ENCODE results near the gene INIP. TPM values are rescaled to one million over a fixed set of nuclear protein-coding genes. Genes with fewer than 3 reads are reported as not detected.
"Not testable (repeated sequence)": the region's sequence is repeated elsewhere in the genome, so short reads cannot be mapped to it uniquely, and the experiment has no call there.

Gene INIP
- polyA plus RNA-seq, 1 donor: 35.7 TPM

DNA sequence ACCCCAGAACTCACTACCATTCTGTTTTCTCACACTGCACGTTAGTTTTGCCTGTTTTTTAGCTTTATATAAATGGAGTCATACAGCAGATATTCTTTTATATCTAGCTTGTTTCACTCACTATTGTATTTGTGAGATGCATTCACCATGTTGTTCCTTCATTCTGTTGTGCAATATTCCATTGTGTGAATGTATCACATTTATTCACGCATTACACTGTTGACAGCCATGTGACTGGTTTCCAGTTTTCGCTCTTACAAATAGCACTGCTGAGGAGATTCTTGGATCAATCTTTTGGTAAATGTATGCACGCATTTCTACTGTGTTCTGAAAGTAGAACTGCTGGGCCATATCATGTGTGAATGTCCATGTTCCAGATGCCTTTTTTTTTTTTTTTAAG lies 26.3 kb upstream of the INIP start:
- DNase-seq: no peak

DNA sequence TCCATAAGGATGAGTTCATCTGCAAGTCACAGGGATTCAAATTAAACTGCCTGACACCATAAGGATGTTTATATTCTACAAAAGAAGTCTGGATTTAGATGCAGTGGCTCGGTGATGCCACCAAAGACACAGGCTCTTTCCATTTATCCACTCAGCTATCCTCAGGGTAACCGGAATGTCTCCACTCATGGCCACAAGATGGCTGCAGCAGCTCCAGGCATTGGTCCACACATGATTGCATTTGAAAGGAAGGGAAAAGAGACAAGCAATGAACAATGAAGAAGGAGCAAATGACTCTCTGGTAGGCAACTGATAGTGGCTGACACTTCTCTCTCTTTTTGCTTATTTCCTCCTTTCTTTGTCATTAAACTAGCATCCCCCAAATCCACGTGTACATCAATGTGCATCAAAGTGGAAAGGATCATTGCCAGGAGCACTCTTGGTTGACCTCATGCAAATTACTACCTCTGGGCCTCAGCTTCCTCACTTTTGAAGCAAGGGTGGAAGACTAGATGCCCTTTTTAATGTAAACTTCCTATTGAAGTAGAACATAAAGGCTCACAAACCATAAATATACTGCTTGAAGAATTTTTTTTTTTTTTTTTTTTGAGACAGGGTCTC lies 25.4 kb upstream of the INIP start:
- no peak for DNase-seq

DNA sequence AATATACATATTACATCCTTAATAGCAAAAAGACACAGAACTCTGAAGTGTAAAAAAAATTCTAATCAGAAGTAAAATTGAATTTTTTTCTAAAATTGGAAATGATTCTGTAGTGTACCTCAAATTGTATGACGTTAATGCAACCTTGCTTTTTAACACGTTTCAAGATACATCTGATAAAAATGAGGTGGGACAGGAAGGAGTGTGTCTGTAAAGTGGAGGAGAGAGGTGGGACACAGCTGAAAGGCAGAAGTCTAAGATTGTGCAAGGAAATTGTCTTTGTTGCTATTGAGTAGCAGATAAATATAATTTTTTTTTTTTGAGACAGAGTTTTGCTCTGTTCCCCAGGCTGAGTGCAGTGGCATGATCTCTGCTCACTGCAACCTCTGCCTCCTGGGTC lies 17.0 kb upstream of the INIP start:
- DNase-seq: no peak

GRCh38 chr9:112731971-112732370 lies 14.1 kb upstream of the INIP start:
- DNase-seq: no peak

- DNase-seq: no peak
Measured at GRCh38 chr9:112728401-112728800, 10.5 kb upstream of the INIP start.

DNA sequence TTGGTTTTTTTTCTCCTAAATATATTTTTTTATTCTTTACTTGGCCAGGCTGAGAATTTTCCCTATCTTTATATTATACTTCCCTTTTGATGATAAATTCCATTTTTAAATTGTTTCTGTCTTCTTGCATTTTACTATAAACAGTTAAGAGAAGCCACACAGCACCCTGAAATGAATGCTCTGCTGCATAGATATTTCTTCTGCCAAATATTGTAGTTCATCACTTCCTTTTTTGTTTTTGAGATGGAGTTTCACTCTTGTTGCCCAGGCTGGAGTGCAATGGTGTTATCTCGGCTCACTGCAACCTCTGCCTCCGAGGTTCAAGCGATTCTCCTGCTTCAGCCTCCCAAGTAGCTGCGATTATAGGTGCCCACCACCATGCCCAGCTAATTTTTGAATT lies 8.5 kb upstream of the INIP start:
- DNase-seq: no peak

DNA sequence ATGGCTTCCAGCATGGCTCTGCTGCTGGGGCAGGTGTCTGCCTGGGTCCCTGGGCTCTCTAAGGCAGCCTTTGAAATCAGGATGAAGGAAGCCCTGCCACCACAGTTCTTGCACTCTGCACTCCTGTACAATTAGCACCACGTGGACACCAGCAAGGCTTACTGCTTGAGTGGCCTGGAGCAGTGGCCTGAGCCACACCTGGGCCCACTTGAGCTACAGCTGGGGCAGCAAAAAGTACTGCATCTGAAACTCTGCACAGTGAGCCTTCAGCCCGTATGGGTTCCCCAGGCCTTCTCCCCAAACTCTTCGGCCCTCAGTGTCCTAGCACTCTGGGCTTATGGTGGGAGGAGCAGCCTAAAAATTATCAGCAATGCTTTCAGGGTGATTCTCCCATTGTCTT lies 8.0 kb upstream of the INIP start:
- no peak for DNase-seq

- not testable (repeated sequence) for DNase-seq
Measured at GRCh38 chr9:112722749-112723148, 4.8 kb upstream of the INIP start.

DNA sequence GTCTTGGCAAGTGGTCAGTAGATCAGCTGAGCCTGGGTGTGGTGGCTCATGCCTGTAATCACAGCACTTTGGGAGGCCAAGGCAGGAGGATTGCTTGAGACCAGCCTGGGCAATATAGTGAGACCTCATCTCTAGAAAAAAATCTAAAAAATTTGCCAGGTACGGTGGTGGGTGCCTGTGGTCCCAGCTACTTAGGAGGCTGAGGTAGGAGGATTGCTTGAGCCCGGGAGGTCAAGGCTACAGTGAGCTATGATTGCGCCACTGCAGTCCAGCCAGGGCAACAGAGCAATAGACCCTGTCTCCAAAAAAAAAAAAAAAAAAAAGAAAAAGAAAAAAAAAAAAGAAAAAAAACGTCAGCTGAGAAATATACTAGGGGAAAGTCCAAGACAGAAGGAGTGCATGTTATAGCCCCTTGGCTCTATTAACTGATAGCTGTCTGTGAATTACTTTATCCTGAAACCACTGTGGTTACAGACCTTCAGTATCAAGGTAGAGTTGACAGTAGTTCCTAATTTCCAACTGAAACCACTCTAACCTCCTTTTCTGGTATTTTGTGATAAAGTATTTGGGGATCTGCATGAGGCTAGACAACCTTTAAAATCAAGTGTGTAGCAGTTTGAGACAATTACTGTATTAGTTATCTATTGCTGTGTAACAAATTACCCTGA lies 2.3 kb upstream of the INIP start:
- no peak for DNase-seq

DNA sequence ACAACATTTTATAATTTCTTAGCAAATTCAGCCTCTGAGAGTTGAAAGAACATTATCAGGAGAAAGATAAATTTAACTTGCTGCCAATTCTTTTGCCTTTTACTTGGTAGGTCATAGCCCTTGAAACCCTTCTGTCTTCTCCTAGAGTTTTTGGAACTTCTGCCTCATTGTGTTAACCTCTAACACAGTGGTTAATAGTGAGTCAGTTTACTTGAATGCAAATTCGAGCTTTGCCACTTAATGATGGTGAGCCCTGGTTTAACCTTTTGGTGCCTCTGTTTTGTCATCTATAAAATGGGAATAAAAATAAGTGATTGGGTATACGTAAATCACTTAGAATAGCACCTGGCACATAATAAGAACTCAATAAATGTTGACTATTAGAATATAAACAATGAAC lies 1.8 kb upstream of the INIP start:
- DNase-seq: no peak

DNA sequence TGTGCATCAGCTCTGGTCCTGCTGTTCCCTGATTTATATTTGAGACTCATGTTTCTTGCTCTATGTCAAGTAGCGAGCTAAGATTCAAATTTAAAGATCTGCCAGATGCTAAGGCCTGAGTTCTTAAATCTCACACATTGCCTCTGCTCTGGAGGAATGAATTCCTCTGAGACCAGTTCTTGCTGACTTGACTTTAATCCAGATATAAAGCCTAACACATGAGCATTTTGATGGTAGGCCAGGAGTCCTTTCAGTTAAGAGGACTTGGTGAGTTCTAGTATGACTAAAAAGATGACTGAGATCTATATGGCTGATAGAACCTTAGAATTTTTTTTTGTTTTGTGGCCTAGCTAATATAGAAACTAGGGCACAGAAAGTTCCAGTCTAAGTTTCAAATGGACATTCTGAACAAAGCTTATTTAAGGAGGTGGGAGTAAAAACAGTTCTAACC lies 1.3 kb upstream of the INIP start:
- DNase-seq: no peak

DNA sequence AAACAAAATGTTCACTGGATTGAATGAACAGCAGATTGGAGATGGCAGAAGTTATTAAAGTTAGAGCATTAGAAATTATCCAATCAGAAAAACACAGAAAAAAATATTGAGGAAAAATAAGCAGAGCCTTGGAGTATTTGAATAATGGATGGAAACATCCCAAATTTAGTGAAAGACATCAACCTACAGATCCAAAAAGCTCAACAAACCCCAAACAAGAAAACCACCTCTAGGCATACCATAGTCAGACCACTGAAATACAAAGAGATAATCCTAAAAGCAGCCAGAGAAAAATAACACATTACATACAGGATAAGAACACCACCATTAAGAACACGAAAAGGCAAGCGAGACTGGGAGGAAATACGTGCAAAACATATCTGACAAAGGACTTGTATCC lies 5.2 kb downstream of the INIP start:
- DNase-seq: no peak

DNA sequence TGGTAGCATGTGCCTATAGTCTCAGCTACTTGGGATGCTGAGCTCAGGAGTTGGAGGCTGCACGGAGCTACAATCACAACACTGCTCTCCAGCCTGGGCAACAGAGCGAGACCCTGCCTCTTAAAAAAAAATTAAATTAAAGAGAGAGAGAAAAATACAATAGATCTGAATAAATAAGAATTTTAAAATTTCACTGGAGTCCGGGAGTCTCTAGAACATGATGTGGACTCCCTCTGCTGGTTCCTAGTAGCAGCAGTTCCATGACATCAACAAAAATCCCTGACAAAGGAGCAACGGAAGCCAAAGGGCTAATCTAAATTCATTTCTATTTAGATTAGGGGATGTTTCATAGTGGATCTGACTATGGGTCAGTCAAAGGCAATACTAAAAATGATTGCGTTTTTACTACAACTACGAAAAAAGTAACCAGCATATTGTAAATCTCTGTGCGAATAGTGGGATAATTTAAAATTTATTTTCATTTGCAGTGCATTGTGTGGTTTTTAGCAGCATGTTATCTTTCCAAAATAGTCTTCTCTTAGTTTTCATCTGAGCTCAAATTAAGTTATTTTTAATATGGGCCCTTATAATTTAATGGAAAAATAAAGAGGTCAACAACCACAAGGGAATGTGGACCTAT lies 6.7 kb downstream of the INIP start:
- DNase-seq: no peak

GRCh38 chr9:112705768-112706427 lies 12.0 kb downstream of the INIP start:
- DNase-seq: peak; percentile 57

- no peak for DNase-seq
Measured at GRCh38 chr9:112703304-112703703, 14.6 kb downstream of the INIP start.

DNA sequence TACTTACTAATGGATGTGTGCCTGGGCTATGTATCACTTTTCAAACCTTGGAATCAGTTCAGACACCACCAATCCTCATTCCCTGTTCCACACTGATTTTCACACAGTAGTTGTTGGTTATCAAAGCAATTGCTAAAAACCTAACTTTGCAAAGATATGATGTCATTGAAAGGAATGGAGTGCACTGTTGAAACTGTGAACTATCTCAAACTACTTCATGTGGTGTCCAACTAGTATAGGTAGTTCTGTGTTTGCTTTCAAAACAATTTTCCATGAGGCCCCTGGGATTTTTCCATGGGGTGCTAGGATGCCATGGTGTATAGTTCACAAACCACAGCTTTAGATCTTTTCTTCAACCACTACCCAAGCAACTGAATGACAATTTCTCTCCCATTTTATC lies 17.8 kb downstream of the INIP start:
- DNase-seq: no peak

DNA sequence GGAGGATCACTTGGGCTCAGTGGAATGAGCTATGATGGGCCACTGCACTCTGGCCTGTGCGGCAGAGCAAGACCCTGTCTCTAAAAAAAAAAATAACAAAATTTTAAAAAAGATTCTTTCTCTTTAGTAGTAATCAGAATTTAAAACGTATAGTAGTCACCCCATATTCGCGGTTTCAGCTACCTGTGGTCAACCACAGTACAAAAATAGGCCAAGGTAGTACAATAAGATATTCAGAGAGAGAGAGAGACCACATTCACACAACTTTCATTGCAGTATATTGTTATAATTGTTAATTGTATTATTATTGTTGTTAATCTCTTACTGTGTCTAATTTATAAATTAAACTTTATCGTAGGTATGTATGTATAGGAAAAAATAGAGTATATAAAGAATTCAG lies 18.7 kb downstream of the INIP start:
- DNase-seq: no peak

DNA sequence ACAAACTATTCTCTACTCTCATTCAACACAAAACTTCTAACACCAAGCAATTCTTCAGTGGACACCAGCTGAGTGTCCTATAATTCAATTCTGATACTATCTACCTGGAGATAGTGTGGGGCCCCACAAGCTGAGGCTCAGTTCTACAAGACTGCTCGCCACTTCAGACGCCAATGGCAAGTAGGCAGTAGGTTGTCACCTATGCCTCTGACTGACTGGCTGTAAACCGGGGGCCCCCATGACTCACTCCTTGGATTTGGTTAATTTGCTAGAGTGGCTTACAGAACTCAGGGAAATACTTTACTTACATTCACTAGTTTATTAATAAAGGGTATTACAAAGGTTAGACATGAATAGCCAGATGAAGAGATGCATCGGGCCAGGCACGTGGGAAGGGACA lies 21.5 kb downstream of the INIP start:
- no peak for DNase-seq

- DNase-seq: no peak
Measured at GRCh38 chr9:112694706-112695555, 23.0 kb downstream of the INIP start.

- no peak for DNase-seq
Measured at GRCh38 chr9:112689161-112689740, 28.7 kb downstream of the INIP start.

DNA sequence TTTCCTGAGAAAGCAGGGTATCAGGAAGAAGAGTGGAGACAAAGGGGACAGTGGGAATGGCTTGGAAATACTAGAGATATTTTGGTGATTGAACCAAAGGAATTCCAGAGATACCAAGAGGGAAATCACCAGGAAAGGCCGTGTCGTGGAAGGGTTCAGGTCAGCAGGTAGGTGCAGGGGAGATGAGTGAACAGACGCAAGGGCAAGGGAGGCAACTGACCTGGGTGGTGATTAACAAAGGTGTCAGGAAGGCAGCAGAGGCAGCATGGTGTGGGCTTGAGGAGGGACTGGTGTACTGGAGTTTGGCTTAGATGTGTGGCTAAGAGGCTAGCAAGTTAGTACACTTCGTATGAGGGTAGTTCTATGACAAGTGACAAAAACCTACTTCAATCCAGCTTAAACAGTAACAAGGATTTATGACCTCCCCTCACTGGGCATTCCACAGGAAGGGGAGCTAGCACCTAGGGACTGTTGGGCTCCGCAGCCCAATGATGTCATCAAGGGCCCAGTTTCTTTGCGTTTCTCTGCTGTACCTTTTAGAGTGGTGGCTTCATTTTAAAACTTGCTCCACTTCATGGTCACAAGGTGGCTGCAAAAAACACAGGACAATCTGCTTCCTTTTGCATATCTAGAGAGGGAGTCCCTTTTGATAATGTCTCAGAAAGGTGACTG lies 37.0 kb downstream of the INIP start:
- no peak for DNase-seq
